Measurements from ENCODE around the gene GIN1. TPM values are rescaled to one million over a fixed set of nuclear protein-coding genes. Genes with fewer than 3 reads are reported as not detected.
A peak's percentile ranks its signal among the peaks of the same experiment; 100 is the strongest.

Gene GIN1
- total and polyA plus RNA-seq, 9 of the 15 experiments (the other 6 are each of a cell fraction or from before 2014, with no cell fraction given): 2.4 to 9.8 (median 7.8) TPM

- TF ChIP-seq CEBPZ (IDR thresholded peaks at IDR 0.05; ENCODE audit: borderline replicate concordance, low read depth, low read length) (no peak), TCF7L2 (IDR thresholded peaks at IDR 0.05; ENCODE audit: low read depth, low read length) (no peak), YY1 (IDR thresholded peaks at IDR 0.05; ENCODE audit: borderline replicate concordance in 1 of 3, control insufficient read depth in 1 of 3, extremely low read depth in 1 of 3, insufficient read depth in 3 of 3, insufficient read length in 1 of 3, insufficient replicate concordance in 2 of 3, low read depth in 1 of 3, low read length in 2 of 3) (peak in 2 of 3 experiments; percentile 14 to 74), ZBTB17 (CRISPR knock-in tag; IDR thresholded peaks at IDR 0.05) (no peak), TSC22D4 (tag; IDR thresholded peaks at IDR 0.05) (no peak), ZKSCAN1 (IDR thresholded peaks at IDR 0.05; ENCODE audit: low read depth, low read length) (peak; percentile 98), ATF1 (CRISPR knock-in tag; IDR thresholded peaks at IDR 0.05) (no peak), ATF1 (tag; IDR thresholded peaks at IDR 0.05) (peak; percentile 91), PHB (CRISPR knock-in tag; IDR thresholded peaks at IDR 0.05) (no peak), ELK1 (CRISPR knock-in tag; IDR thresholded peaks at IDR 0.05) (no peak), MCM3 (IDR thresholded peaks at IDR 0.05) (no peak), HDGF (IDR thresholded peaks at IDR 0.05) (no peak), ZKSCAN8 (CRISPR knock-in tag; IDR thresholded peaks at IDR 0.05) (peak; percentile 60; the same call in 1 of the 2 replicates), E2F6 (IDR thresholded peaks at IDR 0.05; ENCODE audit: borderline replicate concordance in 1 of 2, extremely low read depth in 1 of 2, insufficient read depth in 1 of 2, insufficient read length in 1 of 2, low read depth in 1 of 2, low read length in 1 of 2, poor library complexity in 1 of 2, severe bottlenecking in 1 of 2) (peak in 1 of 2 experiments; percentile 12), FOXJ3 (CRISPR knock-in tag; IDR thresholded peaks at IDR 0.05) (no peak), E4F1 (CRISPR knock-in tag; IDR thresholded peaks at IDR 0.05; ENCODE audit: borderline replicate concordance) (no peak), PYGO2 (tag; IDR thresholded peaks at IDR 0.05) (no peak), ARNT (IDR thresholded peaks at IDR 0.05) (peak; percentile 25 to 54; a peak in 2 of 4 replicates), CEBPB (tag; IDR thresholded peaks at IDR 0.05) (peak; percentile 94)
Measured at GRCh38 chr5:103119765-103120606, at the start of gene GIN1, which contains the start of gene PPIP5K2 (continued).
